NOMO-1 (cell line): ENCODE results near the gene PRPH.
A peak's percentile ranks its signal among the peaks of the same experiment; 100 is the strongest.

ENCODE experiments used
- DNase-seq, 2 experiments: peaks; one replicate each; lab custom pipeline; 2025; ENCODE audit not compliant: unreplicated experiment in 2 of 2; lab: John Stamatoyannopoulos, UW

Gene PRPH

DNA sequence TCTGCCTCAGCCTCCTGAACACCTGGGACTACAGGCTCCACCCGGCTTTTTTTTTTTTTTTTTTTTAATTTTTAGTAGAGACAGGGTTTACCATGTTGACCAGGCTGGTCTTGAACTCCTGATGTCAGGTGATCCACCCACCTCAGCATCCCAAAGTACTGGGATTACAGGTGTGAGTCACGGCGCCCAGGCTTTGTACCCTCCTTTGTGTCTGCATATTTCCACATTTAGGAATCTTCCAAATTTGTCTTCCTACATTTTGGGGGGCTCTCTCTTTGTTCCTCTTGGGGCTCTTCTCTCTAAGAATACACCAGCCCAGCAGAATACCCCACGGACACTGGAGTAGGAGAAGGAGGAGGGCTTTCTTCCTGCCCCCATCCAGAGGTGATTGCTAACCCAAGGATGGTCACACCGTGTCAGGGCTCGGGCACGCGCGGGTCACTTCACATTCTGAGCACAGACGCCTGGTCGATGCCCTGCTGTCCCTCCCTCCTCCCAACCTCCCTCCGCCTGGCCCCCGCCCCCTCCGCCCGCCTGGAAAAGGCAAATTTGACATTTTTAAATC is 49.6 kb downstream of the PRPH start:
- no peak for DNase-seq

DNA sequence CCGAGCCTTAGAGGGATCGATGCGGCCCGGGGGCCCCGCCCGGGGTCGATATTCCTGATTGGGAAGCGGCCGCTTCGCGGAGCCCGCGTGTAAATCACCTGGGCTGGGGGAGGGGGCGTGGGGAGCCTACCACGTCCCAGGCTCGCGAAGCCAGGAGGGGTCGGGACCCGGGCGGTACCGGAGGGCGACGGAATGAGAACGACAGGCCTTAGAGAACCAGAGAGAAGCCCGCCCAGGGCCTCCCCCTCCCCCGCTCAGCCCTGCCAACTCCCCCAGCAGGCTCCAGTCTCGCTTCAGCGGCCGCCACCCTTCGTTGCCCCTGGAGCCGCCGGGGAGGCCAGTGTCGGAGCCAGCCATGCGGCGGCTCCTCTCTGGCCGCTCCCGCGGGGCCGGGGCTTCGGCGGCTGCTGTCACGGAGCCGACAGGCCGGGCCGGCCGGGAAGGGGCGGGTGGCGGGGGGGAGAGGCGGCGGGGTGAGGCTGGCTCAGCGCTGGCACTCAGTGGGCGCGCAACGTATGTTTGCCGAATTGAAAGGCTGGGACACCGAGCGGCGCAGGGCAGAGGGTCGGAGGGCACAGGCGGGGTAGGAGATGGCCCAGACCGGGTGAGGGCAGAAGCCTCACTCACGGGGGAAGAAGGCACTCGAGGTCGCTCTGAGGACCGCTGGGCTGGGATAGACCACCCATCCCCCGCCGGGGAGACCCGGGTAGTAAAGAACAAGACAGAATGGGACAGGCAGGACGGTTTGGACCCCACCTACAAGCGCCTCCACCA is 50.3 kb downstream of the PRPH start:
- DNase-seq: no peak

DNA sequence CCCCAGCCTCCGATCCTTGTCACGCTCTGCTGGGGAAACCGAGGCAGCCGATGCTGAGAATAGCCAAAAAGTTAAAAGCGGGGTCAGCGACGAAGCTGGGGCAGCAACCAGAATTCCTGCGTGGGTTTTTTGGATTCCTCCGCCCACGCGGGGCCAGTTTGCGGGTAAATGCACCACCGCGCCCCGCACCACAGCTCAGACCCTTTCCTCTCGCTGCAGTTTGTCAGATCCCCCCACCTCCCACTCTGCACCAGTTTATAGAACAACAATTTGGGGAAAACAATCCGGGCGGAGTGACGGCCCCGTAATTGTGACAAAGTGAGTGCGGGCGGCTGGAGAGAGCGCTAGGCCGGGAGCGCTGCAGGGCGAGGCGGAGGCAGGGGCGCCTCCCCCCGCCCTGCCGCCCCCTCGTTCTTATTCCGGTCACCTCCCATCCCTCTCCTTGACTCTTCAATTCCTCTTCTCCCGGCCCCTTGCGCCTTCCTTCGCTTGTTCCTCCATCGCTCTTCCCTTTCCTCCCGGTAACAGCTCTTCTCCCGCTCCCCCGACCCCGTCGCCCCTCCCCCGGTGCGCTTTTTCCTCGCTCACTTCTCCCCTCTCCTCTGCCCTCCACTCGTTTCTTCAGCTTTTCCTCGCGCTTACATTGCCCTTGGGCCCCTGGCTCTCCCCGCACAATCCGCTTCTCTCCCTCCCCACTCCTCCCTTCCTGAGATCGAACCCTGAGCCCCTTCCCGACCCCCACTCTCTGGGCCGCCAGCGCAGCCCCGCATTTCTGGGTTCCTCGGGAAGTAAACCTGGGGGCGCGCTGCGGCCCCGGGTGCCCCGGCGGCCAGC is 51.1 kb downstream of the PRPH start:
- no peak for DNase-seq

DNA sequence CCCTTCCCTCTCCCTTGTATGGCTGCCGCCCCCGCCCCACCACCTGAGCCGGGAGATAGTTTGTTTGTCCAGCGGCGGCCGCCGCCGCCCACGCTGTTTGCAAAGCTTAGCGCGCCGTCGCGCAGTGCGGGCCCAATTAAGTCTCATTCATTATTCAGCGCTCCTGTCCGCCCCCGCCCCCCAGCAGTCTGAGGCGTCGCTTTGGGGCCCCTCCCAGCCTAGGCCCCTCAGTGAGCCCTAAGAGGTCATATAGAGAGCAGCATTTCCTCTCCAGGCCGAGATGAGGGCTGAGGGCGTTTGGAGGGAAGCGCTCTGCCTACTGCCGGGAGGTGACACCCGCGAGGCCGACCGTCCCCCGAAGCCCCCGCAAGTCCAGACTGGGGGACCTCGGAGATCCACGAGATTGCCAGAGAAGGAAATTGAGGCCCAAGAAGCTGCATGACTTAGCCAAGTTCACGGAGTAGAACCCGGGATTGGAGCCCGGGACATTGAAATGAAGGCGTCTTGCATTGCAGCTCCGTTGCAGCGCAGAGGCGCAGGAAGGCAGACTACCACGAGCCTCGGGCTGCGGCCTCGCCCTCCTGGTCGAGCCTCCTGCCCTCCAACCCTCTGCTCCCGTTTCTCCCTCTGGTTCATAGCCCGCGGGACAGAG is 51.8 kb downstream of the PRPH start, which contains the start of gene DNAJC22:
DNAJC22 (plus strand) TSS at position 230 of the 652 bp plus-strand sequence. CDS start 1,985 bp downstream, outside the sequence.
- DNase-seq: peak; percentile 43 to 59

DNA sequence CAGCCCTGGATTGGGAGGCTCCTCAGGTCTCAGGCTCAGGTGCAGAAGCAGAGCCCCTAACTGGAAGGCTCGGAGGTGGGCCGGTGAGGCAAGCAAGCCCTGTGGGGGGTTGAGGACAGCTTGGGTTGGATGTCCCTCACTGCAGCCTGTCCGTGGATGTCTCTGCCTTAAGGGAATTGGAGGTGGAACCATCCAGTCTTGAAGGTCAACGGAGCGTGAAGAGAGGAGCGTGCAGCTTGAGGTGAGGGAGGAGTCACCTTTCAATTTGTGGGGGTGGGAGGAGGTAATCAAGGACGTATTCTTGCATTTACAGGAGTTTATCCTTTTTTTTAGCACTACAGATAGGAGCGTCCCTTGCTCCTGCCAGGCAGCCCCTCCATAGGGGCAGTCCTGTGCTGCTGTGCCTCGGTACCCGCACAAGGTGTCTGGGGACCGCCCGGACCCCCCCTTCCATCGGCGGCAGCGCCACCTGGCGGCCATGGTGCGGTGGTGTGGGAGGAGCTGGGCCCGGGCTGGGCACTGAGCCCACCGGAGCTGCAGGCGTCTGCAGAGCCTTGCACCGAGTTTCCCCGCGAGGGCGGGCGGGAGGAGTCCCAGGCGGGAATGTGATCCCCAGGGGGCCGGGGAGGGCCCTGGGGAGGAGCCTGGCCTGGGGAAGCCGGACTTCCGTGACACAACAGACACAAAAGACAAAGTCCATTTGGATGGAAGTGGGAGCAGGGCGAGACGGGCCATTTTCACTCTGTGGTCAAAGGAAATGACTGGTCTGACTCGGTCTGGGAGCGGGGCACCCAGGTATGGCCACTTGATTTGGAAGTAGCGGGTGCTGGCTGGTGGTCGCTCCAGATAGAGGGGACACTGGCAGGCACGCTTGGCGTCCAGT is 52.6 kb downstream of the PRPH start:
- DNase-seq: peak; percentile 16 to 52
